Kidney (tissue), 14 donors: Measurements from ENCODE around the gene MYO5B. TPM values are rescaled to one million over a fixed set of nuclear protein-coding genes. Genes with fewer than 3 reads are reported as not detected.
"Not testable (repeated sequence)": the region's sequence is repeated elsewhere in the genome, so short reads cannot be mapped to it uniquely, and the experiment has no call there.

ENCODE experiments used
- DNase-seq, 5 donors: peaks; one replicate each; pipeline ENCODE4 v3.0.0-alpha.2; 2013 to 2020
- FAIRE-seq: peaks from 2 replicates; lab custom pipeline; 2012; peaks lifted over from hg19 to GRCh38; lab: Jason Lieb, UNC
- H3K27ac ChIP-seq, 2 donors: one replicate each; pipeline ENCODE4 v1.7.0; 2013; ENCODE audit warnings: low read depth in 2 of 2, low read length in 2 of 2, inconsistent platforms in 1 of 2
- H3K27me3 ChIP-seq: one replicate; pipeline ENCODE4 v1.7.1; 2013; ENCODE audit warnings: low read length, inconsistent platforms; ENCODE audit not compliant: control insufficient read depth, insufficient read depth
- H3K36me3 ChIP-seq, 3 donors: one replicate each; pipeline versions ENCODE4 v1.7.0 to v1.7.1; 2013; ENCODE audit warnings: low read length in 3 of 3, control low read depth in 1 of 3, inconsistent platforms in 1 of 3; ENCODE audit not compliant: insufficient read depth in 3 of 3, control insufficient read depth in 2 of 3
- H3K4me1 ChIP-seq, 3 donors: one replicate each; pipeline versions ENCODE4 v1.7.0 to v1.7.1; 2013; ENCODE audit warnings: low read length in 3 of 3, inconsistent platforms in 1 of 3, low read depth in 1 of 3; ENCODE audit not compliant: control insufficient read depth in 2 of 3, insufficient read depth in 2 of 3
- H3K4me3 ChIP-seq, 3 donors: one replicate each; pipeline versions ENCODE4 v1.7.0 to v1.8.1; 2013; ENCODE audit warnings: low read length in 3 of 3, control low read depth in 1 of 3, inconsistent platforms in 1 of 3
- H3K9ac ChIP-seq, 3 donors: one replicate each; pipeline versions ENCODE4 v1.7.0 to v1.7.1; 2013; ENCODE audit warnings: low read length in 3 of 3, control low read depth in 1 of 3, inconsistent platforms in 1 of 3
- H3K9me3 ChIP-seq, 3 donors: one replicate each; pipeline versions ENCODE4 v1.7.0 to v1.7.1; 2013; ENCODE audit warnings: low read length in 3 of 3, control low read depth in 1 of 3, inconsistent platforms in 1 of 3; ENCODE audit not compliant: control insufficient read depth in 2 of 3, insufficient read depth in 1 of 3
- CTCF ChIP-seq: IDR thresholded peaks from 3 replicates; pipeline ENCODE4 v1.5.1; 2012; ENCODE audit warnings: mild to moderate bottlenecking, moderate library complexity, borderline replicate concordance; ENCODE audit not compliant: insufficient read depth; ENCODE audit errors: extremely low read depth
- intact Hi-C: fragments of 100-400 bp; cut with DNase I; formaldehyde crosslinking; loops from one replicate; pipeline ENCODE4 v1.11.1; 2022
- polyA plus RNA-seq: library from polyadenylated mRNA; stranded (reverse); fragments of 350-450 nt; fragmentation: Illumina TruSeq; extraction: RNeasy Lipid Tissue Mini Kit (QIAGEN cat#74804); gene quantifications from one replicate; pipeline ENCODE4 v1.2.3, GENCODE V29; 2014; ENCODE audit warnings: low read depth, low replicate concordance; ENCODE audit not compliant: insufficient read depth
- total RNA-seq: library from RNA; stranded (reverse); fragmentation: NEBNext Ultra II Directional; extraction: Animal tissue kit (Norgen Biotek cat#: 25700); gene quantifications from one replicate; pipeline ENCODE4 v1.2.1, GENCODE V29; 2021
- donor health status: control.
- donor health status: control.
- donor health status: control.
- donor health status: control.
- donor health status: control.
- donor health status: DM: yes; HTN: yes; CAD: no.
- donor health status: Normal renal cell carcinoma (clear cell type).

MYO5B gene
- total and polyA plus RNA-seq, 2 donors from 2014 or later = 17.8 to 43.8 TPM

- no peak overlapping the region for H3K4me3 ChIP-seq
- intact Hi-C loops = no loop called here
- no peak for DNase-seq
These were observed 355.9 kb downstream of the MYO5B start for GRCh38 chr18:49839012-49839411.

DNA sequence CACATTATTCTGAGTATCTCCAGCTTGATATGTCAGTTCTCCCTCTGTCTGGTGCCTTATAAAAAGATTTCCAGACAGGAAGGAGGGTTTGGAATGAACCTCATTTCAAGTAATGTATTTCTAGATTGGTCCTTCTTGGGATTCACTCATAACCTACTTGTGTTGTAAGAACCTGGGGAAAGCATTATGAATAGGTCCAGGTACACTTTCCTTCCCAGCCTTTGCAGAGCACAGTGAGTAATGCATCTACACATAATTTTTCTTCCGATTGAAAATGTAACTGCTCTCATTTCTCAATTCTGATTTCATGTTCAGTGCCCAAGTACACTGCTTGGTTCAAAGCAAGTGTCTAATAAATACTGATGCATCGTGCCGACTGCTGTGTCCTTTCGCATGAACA is 356.6 kb downstream of the MYO5B start:
- Histone ChIP-seq H3K27me3 (no peaks in the 10 kb centered on the region), H3K4me1 (peaks cover 0 to 3% (median 0%) of the 10 kb centered on the region in 3 donors), H3K9ac (no peak overlapping the region), H3K36me3 (peaks cover 0 to 8% (median 5%) of the 10 kb centered on the region in 3 donors), H3K4me3 (no peak overlapping the region), H3K9me3 (no peaks in the 10 kb centered on the region), H3K27ac (no peak overlapping the region)
- no peak for TF ChIP-seq CTCF
- intact Hi-C loops = no loop called here
- FAIRE-seq (no peak), DNase-seq (no peak)

More at GRCh38 chr18:49839012-49839411, 355.9 kb downstream of the MYO5B start:
- Histone ChIP-seq H3K9ac (no peak overlapping the region), H3K4me1 (no peaks in the 10 kb centered on the region), H3K27ac (no peak overlapping the region), H3K27me3 (no peaks in the 10 kb centered on the region), H3K36me3 (peaks cover 0 to 8% (median 5%) of the 10 kb centered on the region in 3 donors), H3K9me3 (no peaks in the 10 kb centered on the region)
- no peak for FAIRE-seq
- no peak for TF ChIP-seq CTCF

- intact Hi-C loops = no loop called here
- Histone ChIP-seq H3K27me3 (no peaks in the 10 kb centered on the region), H3K4me1 (peaks cover 0 to 4% (median 0%) of the 10 kb centered on the region in 3 donors), H3K4me3 (no peak overlapping the region), H3K36me3 (peaks cover 0 to 8% (median 5%) of the 10 kb centered on the region in 3 donors), H3K27ac (no peak overlapping the region), H3K9ac (no peak overlapping the region), H3K9me3 (no peaks in the 10 kb centered on the region)
- no peak for TF ChIP-seq CTCF
- no peak for DNase-seq
- FAIRE-seq = no peak
These were observed 357.1 kb downstream of the MYO5B start for GRCh38 chr18:49837889-49838288.

- H3K4me3 ChIP-seq, H3K27me3 ChIP-seq, DNase-seq, H3K9me3 ChIP-seq, intact Hi-C loops, H3K36me3 ChIP-seq, H3K4me1 ChIP-seq, H3K27ac ChIP-seq, H3K9ac ChIP-seq, FAIRE-seq: not testable (repeated sequence)
These were observed 357.6 kb downstream of the MYO5B start for GRCh38 chr18:49837316-49837835.
